A673 (cell line): ENCODE measurements around the gene SBF2. TPM values are rescaled to one million over a fixed set of nuclear protein-coding genes. Genes with fewer than 3 reads are reported as not detected.

Experiments used
- BruUV-seq: library from RNA; stranded (reverse); fragments of 400-500 nt; replicated peaks from 2 replicates; lab custom pipeline; 2021; lab: Mats Ljungman, UMichigan
- CTCF ChIA-PET: fragments of 300-600 bp; sonication (Branson Sonifier 250); formaldehyde crosslinking; loops from one replicate; lab custom pipeline; 2022; ENCODE audit warnings: antibody characterized with exemption; lab: Charles Lee
- POLR2A ChIA-PET: fragments of 300-600 bp; sonication (Branson Sonifier 250); formaldehyde crosslinking; loops from one replicate; lab custom pipeline; 2022; ENCODE audit warnings: antibody characterized with exemption; ENCODE audit not compliant: low non-redundant PET; lab: Charles Lee
- DNase-seq: peaks from one replicate; pipeline ENCODE4 v3.0.0-alpha.2; 2015; ENCODE audit warnings: low spot score
- H3K27ac ChIP-seq: fragments of 200-600 bp; sonication (generic); 2 replicates; pipeline ENCODE4 v1.5.1; 2016; ENCODE audit warnings: mixed run types, low read depth, mild to moderate bottlenecking, mixed read lengths, antibody characterized with exemption, low read length; ENCODE audit not compliant: poor library complexity, severe bottlenecking
- H3K27me3 ChIP-seq: fragments of 200-600 bp; sonication (generic); replicated peaks from 2 replicates; pipeline ENCODE4 v1.6.1; 2017; ENCODE audit warnings: mixed run types, low read depth, mild to moderate bottlenecking, mixed read lengths, antibody characterized with exemption, low read length; ENCODE audit not compliant: insufficient read depth, poor library complexity
- H3K36me3 ChIP-seq: fragments of 200-600 bp; sonication (generic); 2 replicates; pipeline ENCODE4 v1.6.1; 2016; ENCODE audit warnings: mixed run types, mild to moderate bottlenecking, mixed read lengths, antibody characterized with exemption, low read length; ENCODE audit not compliant: insufficient read depth, poor library complexity, severe bottlenecking
- H3K4me1 ChIP-seq: fragments of 200-600 bp; sonication (generic); 2 replicates; pipeline ENCODE4 v1.6.1; 2017; ENCODE audit warnings: mixed run types, mild to moderate bottlenecking, mixed read lengths, antibody characterized with exemption, low read length; ENCODE audit not compliant: insufficient read depth, poor library complexity, severe bottlenecking
- H3K4me3 ChIP-seq: fragments of 200-600 bp; sonication (generic); 2 replicates; pipeline ENCODE4 v1.5.1; 2016; ENCODE audit warnings: low read depth, mixed run types, mild to moderate bottlenecking, mixed read lengths, low read length; ENCODE audit not compliant: poor library complexity, severe bottlenecking
- H3K9me3 ChIP-seq: fragments of 200-600 bp; sonication (generic); 2 replicates; pipeline ENCODE4 v1.6.1; 2016; ENCODE audit warnings: mixed run types, low read depth, mild to moderate bottlenecking, mixed read lengths, antibody characterized with exemption, low read length; ENCODE audit not compliant: poor library complexity, severe bottlenecking
- CTCF ChIP-seq: fragments of 300-800, 200-600 bp; sonication (generic); conservative IDR thresholded peaks from 2 replicates; pipeline ENCODE4 v1.5.1; 2017; ENCODE audit warnings: low read depth, mild to moderate bottlenecking, antibody characterized with exemption, low read length, moderate library complexity, mixed read lengths
- EZH2 ChIP-seq: fragments of 200-600 bp; sonication (generic); IDR thresholded peaks from 2 replicates; pipeline ENCODE4 v1.6.1; 2017; ENCODE audit warnings: borderline replicate concordance, low read depth, mild to moderate bottlenecking, mixed read lengths, antibody characterized with exemption, low read length; ENCODE audit not compliant: poor library complexity, severe bottlenecking
- intact Hi-C: fragments of 100-400 bp; cut with micrococcal nuclease; formaldehyde crosslinking; loops from one replicate; pipeline ENCODE4 v1.10.0; 2022; ENCODE audit not compliant: unreplicated experiment
- total RNA-seq: library from RNA; stranded (reverse); gene quantifications from 2 replicates; pipeline ENCODE4 v1.2.3, GENCODE V29; 2021

The SBF2 gene
- total RNA-seq, 1 experiment from 2014 or later: 31.8 TPM

GRCh38 chr11:10087186-10087922 lies 206.7 kb downstream of the SBF2 start:
- ChIA-PET POLR2A (no interaction called here), CTCF (no interaction called here)
- intact Hi-C loops: no loop called here
- no peak for TF ChIP-seq CTCF
- no peak for TF ChIP-seq EZH2
- no peaks in the 10 kb centered on the region for H3K27me3 ChIP-seq
- DNase-seq: no peak
- no peaks in the 10 kb centered on the region for H3K36me3 ChIP-seq
- peaks cover 9% of the 10 kb centered on the region for H3K9me3 ChIP-seq
- BruUV-seq: no TSS peak
- peaks cover 21% of the 10 kb centered on the region for H3K4me1 ChIP-seq
- no peak overlapping the region for H3K27ac ChIP-seq
- H3K4me3 ChIP-seq: no peak overlapping the region

DNA sequence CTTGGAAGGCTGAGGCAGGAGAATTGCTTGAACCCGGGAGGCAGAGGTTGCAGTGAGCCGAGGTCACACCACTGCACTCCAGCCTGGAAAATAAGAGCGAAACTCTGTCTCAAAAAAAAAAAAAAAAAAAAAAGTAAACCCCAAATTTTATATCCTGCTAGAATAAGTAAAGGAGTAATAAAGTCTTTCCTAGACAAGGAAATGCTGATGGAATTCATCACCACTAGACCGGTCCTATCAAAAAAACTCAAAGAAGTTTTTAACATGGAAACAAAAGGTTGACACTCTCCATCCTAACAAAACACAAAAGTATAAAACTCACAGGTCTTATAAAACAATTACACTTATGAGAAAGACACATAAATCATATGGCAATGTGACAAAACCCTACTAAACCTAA lies 213.9 kb downstream of the SBF2 start:
- CTCF ChIA-PET: no interaction called here
- Histone ChIP-seq H3K9me3 (peaks cover 30% of the 10 kb centered on the region), H3K4me3 (no peak overlapping the region), H3K27ac (no peak overlapping the region), H3K27me3 (no peaks in the 10 kb centered on the region), H3K36me3 (no peaks in the 10 kb centered on the region), H3K4me1 (no peaks in the 10 kb centered on the region)
- DNase-seq: no peak
- POLR2A ChIA-PET: no interaction called here
- no peak for TF ChIP-seq EZH2
- intact Hi-C loops: no loop called here
- BruUV-seq: no TSS peak

GRCh38 chr11:10076458-10077141 lies 217.4 kb downstream of the SBF2 start:
- Histone ChIP-seq H3K27ac (no peak overlapping the region), H3K9me3 (peaks cover 22% of the 10 kb centered on the region), H3K4me3 (no peak overlapping the region), H3K4me1 (no peaks in the 10 kb centered on the region), H3K36me3 (no peaks in the 10 kb centered on the region), H3K27me3 (no peaks in the 10 kb centered on the region)
- ChIA-PET CTCF (interaction anchor here (0.9 to 1.0 kb wide), 2 partner anchors 14 to 26 kb away, joined by 3 to 4 read pairs; no protein-coding TSS in a partner anchor), POLR2A (no interaction called here)
- intact Hi-C loops: no loop called here
- DNase-seq: peak; percentile 46
- no TSS peak for BruUV-seq
- TF ChIP-seq EZH2 (no peak), CTCF (peak; percentile 76)
